Esophagus squamous epithelium (tissue), 5 donors: ENCODE measurements around the gene SLC30A7. TPM values are rescaled to one million over a fixed set of nuclear protein-coding genes. Genes with fewer than 3 reads are reported as not detected.
A peak's percentile ranks its signal among the peaks of the same experiment; 100 is the strongest.
"Not testable (repeated sequence)": the region's sequence is repeated elsewhere in the genome, so short reads cannot be mapped to it uniquely, and the experiment has no call there.

Experiments used
- DNase-seq: peaks from one replicate; lab custom pipeline; 2025; lab: John Stamatoyannopoulos, UW
- H3K27ac ChIP-seq, 4 donors: fragments of 200-600 bp; sonication (generic); one replicate each; pipeline ENCODE4 v1.5.1; 2016 to 2019; ENCODE audit warnings: mild to moderate bottlenecking in 1 of 4
- H3K27me3 ChIP-seq, 4 donors: fragments of 200-600 bp; sonication (generic); 1 replicate in 3 of 4; 2 replicates in 1 of 4; pipeline versions ENCODE4 v1.5.1 to v1.6.0; 2017 to 2021; ENCODE audit warnings: antibody characterized with exemption in 1 of 4
- H3K36me3 ChIP-seq, 3 donors: fragments of 200-600 bp; sonication (generic); one replicate each; pipeline ENCODE4 v1.5.1; 2016 to 2019
- H3K4me1 ChIP-seq, 3 donors: fragments of 200-600 bp; sonication (generic); one replicate each; pipeline ENCODE4 v1.5.1; 2017 to 2019
- H3K4me3 ChIP-seq, 4 donors: fragments of 200-600 bp; sonication (generic); 1 replicate in 3 of 4; 2 replicates in 1 of 4; pipeline ENCODE4 v1.5.1; 2016 to 2019; ENCODE audit warnings: mild to moderate bottlenecking in 2 of 4, moderate library complexity in 1 of 4
- H3K9me3 ChIP-seq, 3 donors: fragments of 200-600 bp; sonication (generic); one replicate each; pipeline ENCODE4 v1.5.1; 2016 to 2019
- CTCF ChIP-seq, 6 experiments: fragments of 450-650 bp in 4 of 6; fragments of 200-600 bp in 2 of 6; sonication (generic) in 2 of 6; IDR thresholded peaks; one replicate each; pipeline ENCODE4 v1.5.1; 2016 to 2019; ENCODE audit warnings: antibody characterized with exemption in 6 of 6, mild to moderate bottlenecking in 4 of 6, moderate library complexity in 4 of 6
- POLR2A ChIP-seq, 4 donors: fragments of 450-650 bp; IDR thresholded peaks; one replicate each; pipeline ENCODE4 v1.6.1; 2017; ENCODE audit warnings: antibody characterized with exemption in 4 of 4, mild to moderate bottlenecking in 4 of 4, moderate library complexity in 3 of 4
- WGBS, 2 donors: methylation state at CpG; one replicate each; pipeline ENCODE4 v1.1.5; 2018; 5-methylcytosine and 5-hydroxymethylcytosine counted together
- intact Hi-C: fragments of 100-400 bp; cut with DNase I; formaldehyde crosslinking; loops from one replicate; pipeline ENCODE4 v1.15.0; 2022
- total RNA-seq, 4 donors: library from RNA; depleted of rRNA; stranded (reverse); fragments of >200 nt; gene quantifications; one replicate each; pipeline ENCODE4 v1.1.0, GENCODE V29; 2016
- donor health status: DM: yes; HTN: yes; CAD: no.

Gene SLC30A7
- 10 to 100 TPM in 3 of 4 donors, 1 to 10 TPM in 1; 9.0 to 22.1 (median 16.5) TPM for total RNA-seq

- intact Hi-C loops: no loop called here
- WGBS, 2 donors: 0 to 2% methylated on average over 21 to 30 of the region's 62 CpGs
- Histone ChIP-seq H3K4me1 (peaks cover 0 to 35% (median 14%) of the 10 kb centered on the region in 3 donors), H3K27ac (peak within 1 kb of the TSS; percentile 92 to 96 (median 95)), H3K27me3 (no peaks in the 10 kb centered on the region), H3K4me3 (peak within 1 kb of the TSS; percentile 71 to 96 (median 88)), H3K36me3 (peaks cover 0 to 26% (median 3%) of the 10 kb centered on the region in 3 donors), H3K9me3 (no peaks in the 10 kb centered on the region)
- DNase-seq: peak; percentile 47
- TF ChIP-seq CTCF (IDR thresholded peaks at IDR 0.05) (no peak), POLR2A (IDR thresholded peaks at IDR 0.05) (peak in 3 of 4 donors; percentile 11 to 86 (median 52))
Measured at GRCh38 chr1:100895540-100896480, at the start of gene SLC30A7. Gene SLC30A7, plus strand, starts transcription at chr1:100896090. Its CDS starts 173 bp downstream, at chr1:100896263.

- peak overlapping the region in 2 of 4 donors; percentile 23 to 27 for H3K4me3 ChIP-seq
- TF ChIP-seq CTCF (IDR thresholded peaks at IDR 0.05) (no peak), POLR2A (IDR thresholded peaks at IDR 0.05) (no peak)
- H3K27ac ChIP-seq: peak overlapping the region in 2 of 4 donors; percentile 35 to 39
- 4 to 6% methylated on average over 2 of the region's 2 CpGs for WGBS, 2 donors
- H3K36me3 ChIP-seq: no peaks in the 10 kb centered on the region
- H3K9me3 ChIP-seq: no peaks in the 10 kb centered on the region
- H3K27me3 ChIP-seq: no peaks in the 10 kb centered on the region
- H3K4me1 ChIP-seq: peaks cover 0 to 6% (median 0%) of the 10 kb centered on the region in 3 donors
- DNase-seq: no peak
- intact Hi-C loops: no loop called here
Measured at GRCh38 chr1:100847361-100848082, 48.4 kb upstream of the SLC30A7 start.

GRCh38 chr1:100851726-100852125, 44.2 kb upstream of the SLC30A7 start:
- intact Hi-C loops: no loop called here
- Histone ChIP-seq H3K4me1 (peaks cover 0 to 6% (median 0%) of the 10 kb centered on the region in 3 donors), H3K4me3 (no peak overlapping the region), H3K27me3 (no peaks in the 10 kb centered on the region), H3K9me3 (no peaks in the 10 kb centered on the region), H3K27ac (no peak overlapping the region), H3K36me3 (no peaks in the 10 kb centered on the region)
- no peak for TF ChIP-seq POLR2A (IDR thresholded peaks at IDR 0.05)
- TF ChIP-seq CTCF (IDR thresholded peaks at IDR 0.05): no peak
- WGBS, 2 donors: 50 to 60% methylated on average over 5 of the region's 5 CpGs
- DNase-seq: no peak

GRCh38 chr1:100852976-100853375, 42.9 kb upstream of the SLC30A7 start:
- Histone ChIP-seq H3K27ac (no peak overlapping the region), H3K27me3 (no peaks in the 10 kb centered on the region), H3K9me3 (no peaks in the 10 kb centered on the region), H3K36me3 (no peaks in the 10 kb centered on the region), H3K4me3 (no peak overlapping the region), H3K4me1 (peaks cover 0 to under 1% (median 0%) of the 10 kb centered on the region in 3 donors)
- 92 to 96% methylated on average over 3 of the region's 3 CpGs for WGBS, 2 donors
- no peak for DNase-seq
- intact Hi-C loops: no loop called here
- no peak for TF ChIP-seq CTCF (IDR thresholded peaks at IDR 0.05)
- no peak for TF ChIP-seq POLR2A (IDR thresholded peaks at IDR 0.05)

GRCh38 chr1:100855116-100855515, 40.8 kb upstream of the SLC30A7 start:
- not testable (repeated sequence) for H3K36me3 ChIP-seq, DNase-seq, H3K9me3 ChIP-seq, H3K4me1 ChIP-seq, H3K4me3 ChIP-seq, H3K27ac ChIP-seq, H3K27me3 ChIP-seq
- intact Hi-C loops: loop anchor here (5.0 kb wide), 1 partner anchor 238 kb away; no protein-coding TSS in a partner anchor
